ENCODE results near the gene TCEAL1.
"Not testable (repeated sequence)": the region's sequence is repeated elsewhere in the genome, so short reads cannot be mapped to it uniquely, and the experiment has no call there.

The TCEAL1 gene

GRCh38 chrX:103635436-103635835, 6.7 kb downstream of the TCEAL1 start:
- H3K4me3 ChIP-seq (ENCODE audit: control insufficient read depth, low read depth, low read length): no peak overlapping the region
- no peak for DNase-seq (ENCODE audit: low read depth)
- no peak for TF ChIP-seq CTCF (IDR thresholded peaks at IDR 0.05; ENCODE audit: control insufficient read depth, insufficient read depth, low read depth, low read length, missing control alignments)

DNA sequence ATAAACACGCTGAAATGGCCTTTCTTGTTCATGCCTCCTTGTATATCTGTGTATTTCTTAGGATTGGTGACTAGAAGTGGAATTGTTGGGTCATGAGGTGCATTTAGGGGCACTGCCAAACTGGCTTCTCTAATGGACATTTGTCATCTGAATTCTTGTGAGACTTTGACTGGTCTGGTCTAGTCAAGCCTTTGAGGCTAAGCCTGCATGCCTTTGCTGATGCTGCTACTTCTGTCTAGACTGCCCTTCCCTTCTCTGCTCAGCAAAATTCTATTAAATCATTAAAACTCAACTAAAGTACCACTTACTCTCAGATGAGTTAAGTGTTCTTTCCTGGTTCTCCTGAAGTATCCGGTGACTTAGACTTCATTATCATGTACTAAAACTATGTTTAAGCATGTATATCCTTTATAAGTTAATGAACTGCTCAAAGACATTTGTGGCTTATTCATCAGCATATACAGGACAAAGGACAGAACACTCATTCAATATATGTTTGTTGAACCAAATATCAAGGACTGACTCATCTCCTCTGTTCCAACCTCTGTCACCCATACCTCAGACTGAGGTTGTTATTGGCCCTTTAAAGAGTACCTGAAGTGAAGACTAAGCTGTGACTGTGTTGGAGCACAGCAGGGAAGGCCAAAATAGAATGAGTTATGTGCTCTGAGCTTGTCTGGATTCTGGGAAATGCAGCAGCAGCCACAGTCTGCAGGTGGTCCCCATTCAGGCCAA, 9.0 kb downstream of the TCEAL1 start:
- no peak for TF ChIP-seq CTCF (IDR thresholded peaks at IDR 0.05; ENCODE audit: control insufficient read depth, insufficient read depth, low read depth, low read length, missing control alignments)
- DNase-seq (ENCODE audit: low read depth): no peak
- no peak overlapping the region for H3K4me3 ChIP-seq (ENCODE audit: control insufficient read depth, low read depth, low read length)

DNA sequence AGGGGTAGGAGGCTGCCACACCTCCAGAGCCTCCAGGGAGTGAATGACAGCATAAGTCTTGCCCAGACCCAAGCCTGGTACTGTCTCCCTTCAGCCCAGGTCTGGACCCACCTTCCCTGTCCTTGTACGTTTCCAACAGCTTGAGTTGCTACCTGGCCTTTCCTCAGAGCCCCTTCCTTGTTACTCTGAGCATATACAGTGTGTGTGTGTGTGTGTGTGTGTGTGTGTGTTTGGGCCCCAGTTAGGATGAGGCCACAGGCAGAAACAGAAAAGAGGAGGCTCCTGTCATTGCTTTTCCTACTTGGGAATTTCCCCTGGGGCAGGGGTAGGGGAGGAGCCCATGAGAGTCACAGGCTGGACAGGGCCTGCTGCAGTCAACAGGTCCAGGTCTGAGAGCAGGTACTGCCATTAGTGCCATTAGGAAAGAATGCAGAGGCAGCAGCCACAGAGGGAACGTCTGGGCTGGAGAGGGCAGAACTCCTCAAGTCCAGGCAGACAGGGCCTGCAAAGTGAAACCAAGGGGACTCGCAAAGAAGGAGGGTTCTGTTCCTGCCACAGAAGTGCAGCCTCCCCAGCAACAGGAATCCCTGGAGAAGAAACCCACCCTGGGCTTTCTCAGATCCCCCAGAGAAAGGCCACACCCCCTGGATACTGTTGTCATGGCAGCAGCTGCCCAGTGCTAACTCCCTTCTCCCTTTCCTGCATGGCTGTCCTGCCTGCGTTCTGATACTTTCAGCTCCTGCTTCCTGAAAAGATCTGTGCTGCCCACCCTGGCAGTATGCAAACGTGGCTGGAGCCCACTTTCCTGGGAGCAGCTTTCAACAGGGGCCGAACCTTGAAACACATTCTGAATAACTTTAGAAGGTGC, 9.9 kb downstream of the TCEAL1 start:
- not testable (repeated sequence) for H3K4me3 ChIP-seq (ENCODE audit: control insufficient read depth, low read depth, low read length); DNase-seq (ENCODE audit: low read depth)

GRCh38 chrX:103640401-103641155, 11.8 kb downstream of the TCEAL1 start:
- H3K4me3 ChIP-seq (ENCODE audit: control insufficient read depth, low read depth, low read length): no peak overlapping the region
- TF ChIP-seq CTCF (IDR thresholded peaks at IDR 0.05; ENCODE audit: control insufficient read depth, insufficient read depth, low read depth, low read length, missing control alignments): no peak
- no peak for DNase-seq (ENCODE audit: low read depth)

DNA sequence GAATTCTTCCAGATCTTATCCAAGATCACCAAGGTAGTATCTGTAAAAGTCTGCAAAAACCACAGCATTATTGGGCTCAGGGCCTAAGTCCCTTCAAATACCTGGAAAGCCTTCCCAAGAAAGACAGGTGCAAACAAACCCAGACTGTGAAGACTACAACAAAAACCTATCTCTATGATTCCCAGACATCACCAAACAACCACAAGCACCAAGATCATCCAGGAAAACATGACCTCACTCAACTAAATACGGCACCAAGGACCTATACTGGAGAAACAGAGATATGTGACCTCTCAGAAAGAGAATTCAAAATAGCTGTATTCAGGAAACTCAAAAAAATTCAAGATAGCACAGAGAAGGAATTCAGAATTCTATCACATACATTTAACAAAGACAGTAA, 15.3 kb downstream of the TCEAL1 start:
- H3K4me3 ChIP-seq (ENCODE audit: control insufficient read depth, low read depth, low read length): no peak overlapping the region
- TF ChIP-seq CTCF (IDR thresholded peaks at IDR 0.05; ENCODE audit: control insufficient read depth, insufficient read depth, low read depth, low read length, missing control alignments): no peak
- DNase-seq (ENCODE audit: low read depth): no peak

DNA sequence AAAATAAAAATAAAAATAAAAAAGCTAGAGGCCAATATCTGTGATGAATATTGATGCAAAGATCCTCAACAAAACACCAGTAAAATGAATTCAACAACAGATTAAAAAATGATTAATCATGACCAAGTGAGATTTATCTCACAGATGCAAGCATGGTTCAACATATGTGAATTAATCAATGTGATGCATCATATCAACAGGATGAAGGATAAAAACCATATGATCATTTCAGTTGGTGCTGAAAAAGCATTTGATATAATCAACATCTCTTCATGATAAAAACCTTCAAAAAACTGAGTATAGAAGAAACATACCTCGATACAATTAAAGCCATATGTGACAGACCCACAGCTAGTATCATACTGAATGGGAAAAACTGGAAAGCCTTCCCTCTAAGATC, 18.9 kb downstream of the TCEAL1 start:
- DNase-seq (ENCODE audit: low read depth): no peak

More for the DNA sequence above, 18.9 kb downstream of the TCEAL1 start:
- no peak overlapping the region for H3K4me3 ChIP-seq (ENCODE audit: control insufficient read depth, low read depth, low read length)
- no peak for TF ChIP-seq CTCF (IDR thresholded peaks at IDR 0.05; ENCODE audit: control insufficient read depth, insufficient read depth, low read depth, low read length, missing control alignments)
